DND-41 (cell line): ENCODE data around the gene DNAAF5.

Experiments used
- EZH2 ChIP-seq: IDR thresholded peaks from 3 replicates; pipeline ENCODE4 v1.6.1; 2012; ENCODE audit warnings: borderline replicate concordance, low read depth, mild to moderate bottlenecking, moderate library complexity, low read length, inconsistent platforms; ENCODE audit not compliant: severe bottlenecking
- TF ChIP-seq, protein P1 (sequence below): IDR thresholded peaks from 2 replicates; pipeline ENCODE4 v1.5.1; 2012; ENCODE audit warnings: borderline replicate concordance, low read length, moderate library complexity, mild to moderate bottlenecking; ENCODE audit not compliant: poor library complexity, severe bottlenecking; ENCODE audit errors: extremely low read depth

GRCh38 chr7:710161-710560 lies 16.3 kb upstream of the DNAAF5 start:
- TF ChIP-seq, protein P1, sequence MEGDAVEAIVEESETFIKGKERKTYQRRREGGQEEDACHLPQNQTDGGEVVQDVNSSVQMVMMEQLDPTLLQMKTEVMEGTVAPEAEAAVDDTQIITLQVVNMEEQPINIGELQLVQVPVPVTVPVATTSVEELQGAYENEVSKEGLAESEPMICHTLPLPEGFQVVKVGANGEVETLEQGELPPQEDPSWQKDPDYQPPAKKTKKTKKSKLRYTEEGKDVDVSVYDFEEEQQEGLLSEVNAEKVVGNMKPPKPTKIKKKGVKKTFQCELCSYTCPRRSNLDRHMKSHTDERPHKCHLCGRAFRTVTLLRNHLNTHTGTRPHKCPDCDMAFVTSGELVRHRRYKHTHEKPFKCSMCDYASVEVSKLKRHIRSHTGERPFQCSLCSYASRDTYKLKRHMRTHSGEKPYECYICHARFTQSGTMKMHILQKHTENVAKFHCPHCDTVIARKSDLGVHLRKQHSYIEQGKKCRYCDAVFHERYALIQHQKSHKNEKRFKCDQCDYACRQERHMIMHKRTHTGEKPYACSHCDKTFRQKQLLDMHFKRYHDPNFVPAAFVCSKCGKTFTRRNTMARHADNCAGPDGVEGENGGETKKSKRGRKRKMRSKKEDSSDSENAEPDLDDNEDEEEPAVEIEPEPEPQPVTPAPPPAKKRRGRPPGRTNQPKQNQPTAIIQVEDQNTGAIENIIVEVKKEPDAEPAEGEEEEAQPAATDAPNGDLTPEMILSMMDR = no peak
- TF ChIP-seq EZH2 = no peak
